HG03139 (cell line): Measurements from ENCODE around the gene SCAF4.
"Not testable (repeated sequence)": the region's sequence is repeated elsewhere in the genome, so short reads cannot be mapped to it uniquely, and the experiment has no call there.

Experiments used
- ATAC-seq: cut with Tn5 transposase; IDR thresholded peaks from one replicate; pipeline ENCODE4 v1.9.1; 2021; ENCODE audit not compliant: unreplicated experiment

Gene SCAF4

DNA sequence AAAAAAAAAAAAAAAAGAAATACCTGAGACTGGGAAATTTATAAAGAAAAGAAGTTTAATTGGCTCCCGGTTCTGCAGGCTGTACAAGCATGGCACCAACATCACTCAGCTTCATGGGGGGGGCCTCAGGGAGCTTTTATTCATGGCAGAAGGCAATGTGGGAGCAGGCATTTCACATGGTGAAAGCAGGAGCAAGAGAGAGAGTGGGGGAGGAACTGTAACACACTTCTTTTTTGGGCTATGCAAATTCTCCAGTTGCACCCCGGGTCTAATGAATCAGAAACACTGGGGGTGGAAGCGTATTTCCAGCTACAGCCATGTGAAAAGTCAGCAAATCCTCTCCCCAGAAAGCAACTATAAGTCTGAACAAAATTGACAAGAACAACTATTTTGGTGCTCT lies 84.3 kb downstream of the SCAF4 start:
- ATAC-seq = no peak

GRCh38 chr21:31644643-31645042 lies 87.3 kb downstream of the SCAF4 start:
- no peak for ATAC-seq

DNA sequence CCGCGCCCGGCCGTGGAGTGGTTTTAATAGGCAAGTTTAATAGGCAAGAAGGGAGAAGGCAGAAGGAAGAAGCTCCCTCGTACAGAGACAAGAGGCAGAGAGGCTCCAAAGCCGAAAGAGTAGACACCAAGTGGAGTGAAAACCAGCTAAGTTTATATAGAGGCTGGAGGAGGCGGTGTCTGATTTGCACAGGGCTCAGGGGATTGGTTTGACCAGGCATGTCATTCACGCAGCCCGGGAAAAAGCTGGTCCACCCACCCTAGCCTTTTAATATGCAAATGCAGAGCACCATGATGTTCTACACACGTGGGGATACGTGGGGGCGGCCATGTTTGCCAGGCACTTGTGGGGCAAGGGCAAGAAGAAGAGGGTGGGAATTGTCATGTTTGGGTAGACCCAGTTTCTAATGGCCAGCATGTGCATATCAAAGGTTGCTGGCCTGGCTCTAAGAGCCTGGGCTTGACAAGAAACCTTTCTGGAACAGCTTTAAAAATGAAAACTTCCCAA lies 90.4 kb downstream of the SCAF4 start:
- ATAC-seq = no peak

DNA sequence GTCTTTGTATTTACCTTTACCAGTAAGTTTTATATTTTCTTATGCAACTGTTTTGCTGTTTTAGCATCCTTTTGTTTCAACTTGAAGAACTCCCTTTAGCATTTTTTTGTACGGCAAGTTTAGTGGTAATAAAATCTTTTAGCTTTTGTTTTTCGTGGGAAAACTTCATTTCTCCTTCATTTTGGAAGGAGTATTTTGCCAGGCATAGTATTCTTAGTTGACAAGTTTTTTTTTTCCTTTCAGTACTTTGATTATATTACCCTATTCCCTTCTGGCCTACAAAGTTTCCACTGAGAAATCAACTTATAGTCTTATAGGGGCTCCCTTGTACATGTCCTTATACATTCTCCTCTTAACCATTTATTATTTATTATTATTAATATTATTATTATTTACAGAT lies 95.0 kb downstream of the SCAF4 start:
- no peak for ATAC-seq

- no peak for ATAC-seq
Measured at GRCh38 chr21:31634993-31635392, 96.9 kb downstream of the SCAF4 start.

- ATAC-seq = not testable (repeated sequence)
Measured at GRCh38 chr21:31631881-31632280, 100.0 kb downstream of the SCAF4 start.

GRCh38 chr21:31629972-31630711 lies 101.8 kb downstream of the SCAF4 start:
- ATAC-seq = no peak

GRCh38 chr21:31624961-31625491 lies 106.9 kb downstream of the SCAF4 start:
- no peak for ATAC-seq

- no peak for ATAC-seq
Measured at GRCh38 chr21:31624181-31624580, 107.7 kb downstream of the SCAF4 start.

- no peak for ATAC-seq
Measured at GRCh38 chr21:31623664-31624063, 108.3 kb downstream of the SCAF4 start.

- no peak for ATAC-seq
Measured at GRCh38 chr21:31622397-31622796, 109.5 kb downstream of the SCAF4 start.
